Suprapubic skin (tissue), 4 donors: ENCODE results near the gene THOC5. TPM values are rescaled to one million over a fixed set of nuclear protein-coding genes. Genes with fewer than 3 reads are reported as not detected.

ENCODE experiments used
- DNase-seq, 2 donors: peaks; one replicate each; pipeline ENCODE4 v3.0.0-alpha.2; 2019; ENCODE audit warnings: low spot score in 2 of 2
- H3K27ac ChIP-seq: fragments of 200-600 bp; sonication (generic); one replicate; pipeline ENCODE4 v1.5.1; 2019
- H3K27me3 ChIP-seq: fragments of 200-600 bp; sonication (generic); one replicate; pipeline ENCODE4 v1.5.1; 2019
- H3K36me3 ChIP-seq: fragments of 200-600 bp; sonication (generic); one replicate; pipeline ENCODE4 v1.5.1; 2019
- H3K4me1 ChIP-seq: fragments of 200-600 bp; sonication (generic); one replicate; pipeline ENCODE4 v1.5.1; 2019
- H3K4me3 ChIP-seq: fragments of 200-600 bp; sonication (generic); one replicate; pipeline ENCODE4 v1.5.1; 2019; ENCODE audit warnings: mild to moderate bottlenecking
- H3K9me3 ChIP-seq: fragments of 200-600 bp; sonication (generic); one replicate; pipeline ENCODE4 v1.5.1; 2019
- EP300 ChIP-seq: sonication (generic); formaldehyde crosslinking; IDR thresholded peaks from one replicate; pipeline ENCODE4 v1.6.1; 2017; ENCODE audit warnings: antibody characterized with exemption
- POLR2A ChIP-seq, 2 donors: fragments of 450-650 bp; IDR thresholded peaks; one replicate each; pipeline ENCODE4 v1.6.1; 2017; ENCODE audit warnings: antibody characterized with exemption in 2 of 2, mild to moderate bottlenecking in 2 of 2, moderate library complexity in 2 of 2
- POLR2AphosphoS5 ChIP-seq, 3 donors: sonication (generic); formaldehyde crosslinking; IDR thresholded peaks; one replicate each; pipeline ENCODE4 v1.6.1; 2017; ENCODE audit warnings: antibody characterized with exemption in 3 of 3
- WGBS: methylation state at CpG from one replicate; pipeline ENCODE4 v1.1.5; 2018; 5-methylcytosine and 5-hydroxymethylcytosine counted together
- total RNA-seq, 4 donors: library from RNA; depleted of rRNA; stranded (reverse); fragments of >200 nt; gene quantifications; one replicate each; pipeline ENCODE4 v1.1.0, GENCODE V29; 2016
- TF ChIP-seq, protein P1 (sequence below), 2 donors: fragments of 200-600 bp in 1 of 2; fragments of 450-650 bp in 1 of 2; sonication (generic) in 1 of 2; IDR thresholded peaks; one replicate each; pipeline ENCODE4 v1.5.1; 2016 to 2019; ENCODE audit warnings: antibody characterized with exemption in 2 of 2, mild to moderate bottlenecking in 1 of 2, moderate library complexity in 1 of 2

Gene THOC5
- total RNA-seq, 4 donors from 2014 or later, result 19.8 to 41.5 (median 27.8) TPM

DNA sequence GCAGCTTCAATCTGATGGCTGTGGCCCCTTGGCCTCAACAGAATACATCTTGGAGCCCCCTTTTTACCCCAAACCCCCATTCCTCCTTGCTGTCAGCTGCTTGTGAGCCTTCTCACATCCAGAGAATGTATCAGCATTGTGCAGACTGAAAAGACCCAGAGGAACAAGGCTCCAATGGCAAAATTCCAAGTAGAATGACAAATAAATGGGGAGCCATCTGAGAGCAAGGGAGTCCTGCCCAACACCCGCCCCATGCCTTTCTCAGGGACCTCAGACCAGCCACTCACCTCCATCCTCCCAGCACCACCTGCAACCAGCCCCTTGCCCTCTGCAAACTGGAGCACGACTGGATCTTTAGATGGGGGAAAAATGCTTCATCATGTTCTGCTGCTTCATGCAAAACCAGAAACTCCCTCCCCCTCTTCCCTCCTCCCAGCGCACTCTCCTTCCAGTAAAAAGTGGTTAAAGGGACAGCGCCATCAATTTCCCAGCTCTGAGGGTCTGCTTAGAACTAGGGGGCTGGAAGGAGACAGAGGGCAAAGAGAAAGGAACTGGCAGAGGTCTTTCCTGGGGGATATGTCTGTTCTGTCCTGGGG lies 75.7 kb downstream of the THOC5 start:
- TF ChIP-seq EP300, result no peak
- TF ChIP-seq, protein P1, sequence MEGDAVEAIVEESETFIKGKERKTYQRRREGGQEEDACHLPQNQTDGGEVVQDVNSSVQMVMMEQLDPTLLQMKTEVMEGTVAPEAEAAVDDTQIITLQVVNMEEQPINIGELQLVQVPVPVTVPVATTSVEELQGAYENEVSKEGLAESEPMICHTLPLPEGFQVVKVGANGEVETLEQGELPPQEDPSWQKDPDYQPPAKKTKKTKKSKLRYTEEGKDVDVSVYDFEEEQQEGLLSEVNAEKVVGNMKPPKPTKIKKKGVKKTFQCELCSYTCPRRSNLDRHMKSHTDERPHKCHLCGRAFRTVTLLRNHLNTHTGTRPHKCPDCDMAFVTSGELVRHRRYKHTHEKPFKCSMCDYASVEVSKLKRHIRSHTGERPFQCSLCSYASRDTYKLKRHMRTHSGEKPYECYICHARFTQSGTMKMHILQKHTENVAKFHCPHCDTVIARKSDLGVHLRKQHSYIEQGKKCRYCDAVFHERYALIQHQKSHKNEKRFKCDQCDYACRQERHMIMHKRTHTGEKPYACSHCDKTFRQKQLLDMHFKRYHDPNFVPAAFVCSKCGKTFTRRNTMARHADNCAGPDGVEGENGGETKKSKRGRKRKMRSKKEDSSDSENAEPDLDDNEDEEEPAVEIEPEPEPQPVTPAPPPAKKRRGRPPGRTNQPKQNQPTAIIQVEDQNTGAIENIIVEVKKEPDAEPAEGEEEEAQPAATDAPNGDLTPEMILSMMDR (IDR thresholded peaks at IDR 0.05), result no peak
- TF ChIP-seq POLR2A (IDR thresholded peaks at IDR 0.05), result no peak
- no peak for TF ChIP-seq POLR2AphosphoS5 (IDR thresholded peaks at IDR 0.05)
- no peak overlapping the region for H3K4me3 ChIP-seq
- DNase-seq, result no peak
- H3K36me3 ChIP-seq, result no peaks in the 10 kb centered on the region
- H3K27ac ChIP-seq, result no peak overlapping the region
- H3K9me3 ChIP-seq, result no peaks in the 10 kb centered on the region
- WGBS, result 28% methylated on average over 4 of the region's 4 CpGs
- H3K4me1 ChIP-seq, result peaks cover 25% of the 10 kb centered on the region
- peaks cover 60% of the 10 kb centered on the region for H3K27me3 ChIP-seq

DNA sequence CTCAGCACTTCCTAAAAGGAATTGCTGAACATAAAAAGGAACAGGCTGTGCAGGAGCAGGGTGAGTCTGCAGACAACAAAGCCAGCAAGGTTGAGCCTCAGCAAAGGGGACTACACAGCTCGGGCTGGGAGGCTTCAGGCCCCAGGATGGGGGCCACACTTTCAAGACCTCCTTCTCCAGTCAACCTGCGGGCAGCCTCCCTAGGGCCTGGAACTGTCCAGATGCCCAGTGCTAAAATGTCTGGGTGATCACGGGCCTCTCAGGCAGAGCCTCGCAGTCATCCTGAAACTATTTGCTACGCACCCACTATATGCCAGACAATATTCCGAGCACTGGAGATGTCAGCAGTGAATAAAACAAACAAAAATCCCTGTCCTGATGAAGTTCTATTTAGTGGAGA lies 77.4 kb downstream of the THOC5 start:
- 59% methylated on average over 6 of the region's 6 CpGs for WGBS
- no peak for DNase-seq
- H3K27ac ChIP-seq, result no peak overlapping the region
- H3K36me3 ChIP-seq, result no peaks in the 10 kb centered on the region
- TF ChIP-seq POLR2AphosphoS5 (IDR thresholded peaks at IDR 0.05), result no peak
- TF ChIP-seq, protein P1 (IDR thresholded peaks at IDR 0.05), result no peak
- TF ChIP-seq POLR2A (IDR thresholded peaks at IDR 0.05), result no peak
- no peak for TF ChIP-seq EP300
- no peak overlapping the region for H3K4me3 ChIP-seq
- no peaks in the 10 kb centered on the region for H3K9me3 ChIP-seq
- peaks cover 22% of the 10 kb centered on the region for H3K4me1 ChIP-seq
- H3K27me3 ChIP-seq, result peaks cover 45% of the 10 kb centered on the region

DNA sequence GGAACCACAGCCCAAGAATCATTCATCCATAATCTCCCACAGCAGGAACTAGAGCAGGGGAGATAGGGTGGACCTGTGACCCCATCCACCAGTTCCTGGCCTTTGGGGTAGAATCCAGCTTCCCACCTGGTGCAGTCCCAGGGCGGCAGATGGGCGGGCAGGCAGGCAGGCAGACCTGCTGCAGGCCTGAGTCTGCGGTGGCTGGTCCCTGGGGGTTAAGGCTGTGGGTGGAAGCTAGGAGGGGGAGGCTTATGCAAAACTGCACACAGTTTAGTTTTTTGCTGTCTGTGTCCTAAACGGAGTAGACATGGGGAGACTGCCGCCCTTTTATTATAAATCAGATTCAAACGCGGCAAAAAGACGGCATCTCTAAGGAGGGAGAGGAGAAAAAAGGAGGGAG lies 78.0 kb downstream of the THOC5 start:
- H3K4me1 ChIP-seq, result peaks cover 18% of the 10 kb centered on the region
- no peak for DNase-seq
- H3K36me3 ChIP-seq, result no peaks in the 10 kb centered on the region
- H3K9me3 ChIP-seq, result no peaks in the 10 kb centered on the region
- 89% methylated on average over 8 of the region's 8 CpGs for WGBS
- peaks cover 42% of the 10 kb centered on the region for H3K27me3 ChIP-seq
- H3K4me3 ChIP-seq, result no peak overlapping the region
- TF ChIP-seq POLR2AphosphoS5 (IDR thresholded peaks at IDR 0.05) (no peak), POLR2A (IDR thresholded peaks at IDR 0.05) (no peak), EP300 (no peak)
- TF ChIP-seq, protein P1 (IDR thresholded peaks at IDR 0.05), result no peak
- H3K27ac ChIP-seq, result no peak overlapping the region

DNA sequence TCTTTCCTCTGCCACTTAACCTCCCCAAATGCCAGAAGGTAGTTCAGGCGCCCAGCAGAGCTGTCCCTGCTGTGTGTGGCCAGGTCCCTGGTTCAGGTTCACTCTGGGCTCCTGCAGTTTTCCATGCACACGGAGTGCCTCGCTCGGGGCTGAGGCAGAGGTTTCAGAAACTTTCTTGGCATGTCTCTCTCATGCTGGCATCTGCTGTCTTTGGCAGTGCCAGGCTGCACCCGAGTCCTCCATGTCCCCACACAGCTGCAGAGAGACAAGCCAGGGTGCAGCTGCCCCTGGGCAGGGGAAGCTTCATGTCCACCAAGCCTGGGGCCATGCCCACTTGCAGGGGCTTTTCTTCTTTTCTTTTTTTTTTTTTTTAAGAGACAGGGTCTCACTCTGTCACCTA lies 80.6 kb downstream of the THOC5 start:
- peaks cover 11% of the 10 kb centered on the region for H3K4me1 ChIP-seq
- 48% methylated on average over 5 of the region's 5 CpGs for WGBS

DNA sequence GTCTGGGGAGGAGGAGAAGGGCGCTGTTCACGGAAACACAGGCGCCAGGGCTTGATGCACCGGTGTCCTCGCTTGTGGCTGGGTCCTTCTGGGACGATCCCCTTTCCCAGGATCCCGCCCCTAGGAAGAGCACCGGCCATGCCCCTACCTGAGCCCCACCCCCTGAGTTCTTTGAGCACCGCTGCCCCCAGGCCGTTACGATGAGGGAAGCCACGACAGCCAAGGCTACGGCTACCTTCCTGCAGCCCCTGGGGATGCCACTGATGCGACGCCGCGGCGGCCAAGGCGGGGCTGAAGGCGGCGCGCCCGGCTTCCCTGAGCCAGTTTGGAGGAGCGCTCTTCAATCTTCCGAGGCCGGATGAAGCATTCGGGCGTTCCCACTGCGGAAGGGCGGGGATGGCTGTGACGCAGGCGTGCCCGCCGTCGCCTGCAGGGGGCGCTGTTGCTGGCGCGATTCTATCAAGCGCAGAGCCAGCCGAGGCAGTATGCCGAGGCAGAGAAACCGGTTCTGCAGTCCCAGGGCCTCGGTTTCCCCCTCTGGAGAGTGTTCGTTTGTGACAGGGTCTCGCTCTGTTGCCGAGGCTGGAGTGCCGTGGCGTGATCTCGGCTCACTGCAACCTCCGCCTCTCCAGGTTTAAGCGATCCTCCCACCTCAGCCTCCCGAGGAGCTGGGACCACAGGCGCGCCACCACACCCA lies 83.2 kb downstream of the THOC5 start:
- TF ChIP-seq POLR2AphosphoS5 (IDR thresholded peaks at IDR 0.05), result no peak
- TF ChIP-seq, protein P1 (IDR thresholded peaks at IDR 0.05), result peak; percentile 40 to 92
- Histone ChIP-seq H3K4me3 (peak overlapping the region; percentile 27), H3K36me3 (no peaks in the 10 kb centered on the region), H3K9me3 (no peaks in the 10 kb centered on the region), H3K4me1 (peaks cover 9% of the 10 kb centered on the region), H3K27me3 (peaks cover 13% of the 10 kb centered on the region), H3K27ac (no peak overlapping the region)
- no peak for DNase-seq
- WGBS, result 41% methylated on average over 17 of the region's 54 CpGs

More for the DNA sequence above, 80.6 kb downstream of the THOC5 start:
- no peak for DNase-seq
- H3K4me3 ChIP-seq, result no peak overlapping the region
- TF ChIP-seq POLR2A (IDR thresholded peaks at IDR 0.05) (no peak), EP300 (no peak), POLR2AphosphoS5 (IDR thresholded peaks at IDR 0.05) (no peak)
- TF ChIP-seq, protein P1 (IDR thresholded peaks at IDR 0.05), result no peak
- no peaks in the 10 kb centered on the region for H3K36me3 ChIP-seq
- no peak overlapping the region for H3K27ac ChIP-seq
- no peaks in the 10 kb centered on the region for H3K9me3 ChIP-seq
- peaks cover 17% of the 10 kb centered on the region for H3K27me3 ChIP-seq
